Measurements from ENCODE around the gene NT5DC4.

The NT5DC4 gene

DNA sequence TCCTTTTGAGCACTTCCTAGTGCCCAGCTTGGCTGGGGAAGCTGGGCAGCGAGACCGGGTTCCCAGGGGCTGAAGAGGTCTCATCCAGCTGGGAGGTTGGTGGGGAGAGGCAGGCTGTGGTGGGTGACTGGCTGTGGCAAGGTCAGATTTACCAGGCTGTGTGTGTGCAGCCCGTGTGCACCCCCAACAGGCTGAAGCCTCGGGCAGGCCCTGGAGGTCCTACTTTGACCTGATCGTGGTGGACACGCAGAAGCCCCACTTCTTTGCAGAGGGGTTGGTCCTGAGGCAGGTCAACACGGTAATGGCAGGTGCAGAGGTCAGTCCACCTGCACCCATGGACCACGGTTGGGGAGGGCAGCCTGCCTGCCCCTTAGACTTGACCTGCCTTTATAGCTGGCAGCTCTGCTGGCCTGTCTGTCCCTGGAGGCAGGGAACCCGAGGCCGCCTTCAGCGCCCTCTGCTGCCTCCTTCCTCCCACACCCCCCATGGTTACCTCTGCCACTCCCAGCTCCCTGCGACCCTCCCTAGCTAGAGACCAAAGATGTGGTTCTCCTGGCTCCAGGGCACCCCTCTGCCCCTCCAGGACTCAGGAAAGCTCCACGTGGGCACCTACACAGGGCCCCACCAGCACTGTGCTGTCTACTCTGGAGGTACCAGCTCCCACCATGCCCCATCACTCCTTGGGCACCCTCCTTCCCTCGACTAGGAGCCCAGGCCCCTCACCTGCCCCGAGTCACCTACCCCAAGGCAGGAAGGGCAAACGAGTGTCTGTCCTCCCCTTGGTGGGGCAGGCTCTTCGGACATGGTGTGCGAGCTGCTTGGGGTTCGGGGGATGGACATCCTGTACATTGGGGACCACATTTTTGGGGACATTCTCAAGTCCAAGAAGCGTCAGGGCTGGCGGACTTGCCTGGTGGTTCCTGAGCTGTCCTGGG is 4.0 kb downstream of the NT5DC4 start:
- no peak for ATAC-seq

DNA sequence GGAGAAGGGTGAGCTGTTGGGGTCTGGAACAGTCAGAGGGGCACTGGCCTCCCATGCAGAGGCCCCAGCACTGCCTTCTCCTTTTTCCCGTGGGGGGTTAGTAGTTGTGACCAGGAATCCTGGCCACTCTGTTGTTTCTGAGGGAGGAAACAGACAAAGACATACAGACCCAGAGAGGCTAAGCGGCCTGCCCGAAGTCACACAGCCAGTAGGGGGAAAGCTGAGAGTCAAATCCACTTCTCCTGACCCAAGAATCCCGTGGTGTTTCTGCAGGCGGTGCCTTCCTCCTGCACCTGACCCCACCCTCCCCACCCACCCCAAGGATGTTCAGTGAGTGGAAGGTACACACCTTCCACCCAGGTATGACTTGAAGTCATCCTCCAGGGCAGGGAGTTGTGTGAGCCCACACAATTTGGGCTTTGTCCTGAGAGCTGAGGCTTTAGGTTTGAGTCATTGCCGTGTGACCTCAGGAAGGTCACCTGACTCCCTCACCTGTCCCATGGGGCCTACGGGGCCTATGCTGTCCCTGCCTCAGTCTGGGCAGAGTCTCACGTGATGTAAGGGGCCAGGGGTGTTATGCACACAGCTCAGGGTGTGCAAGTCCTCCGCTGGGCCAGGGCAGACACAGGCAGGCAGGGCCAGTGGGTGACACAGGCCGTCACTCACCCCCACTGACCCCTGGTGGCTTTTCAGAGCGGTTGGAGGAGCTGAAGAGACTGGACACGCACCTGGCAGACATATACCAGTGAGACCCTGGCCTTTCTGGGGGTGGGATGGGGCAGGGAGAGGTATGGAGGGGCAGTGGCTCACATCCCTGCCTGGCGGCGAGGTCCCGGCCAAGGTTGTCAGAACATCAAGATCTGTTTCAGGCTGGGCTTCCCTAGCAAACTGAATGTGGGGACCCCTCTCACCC is 5.0 kb downstream of the NT5DC4 start:
- no peak for ATAC-seq

DNA sequence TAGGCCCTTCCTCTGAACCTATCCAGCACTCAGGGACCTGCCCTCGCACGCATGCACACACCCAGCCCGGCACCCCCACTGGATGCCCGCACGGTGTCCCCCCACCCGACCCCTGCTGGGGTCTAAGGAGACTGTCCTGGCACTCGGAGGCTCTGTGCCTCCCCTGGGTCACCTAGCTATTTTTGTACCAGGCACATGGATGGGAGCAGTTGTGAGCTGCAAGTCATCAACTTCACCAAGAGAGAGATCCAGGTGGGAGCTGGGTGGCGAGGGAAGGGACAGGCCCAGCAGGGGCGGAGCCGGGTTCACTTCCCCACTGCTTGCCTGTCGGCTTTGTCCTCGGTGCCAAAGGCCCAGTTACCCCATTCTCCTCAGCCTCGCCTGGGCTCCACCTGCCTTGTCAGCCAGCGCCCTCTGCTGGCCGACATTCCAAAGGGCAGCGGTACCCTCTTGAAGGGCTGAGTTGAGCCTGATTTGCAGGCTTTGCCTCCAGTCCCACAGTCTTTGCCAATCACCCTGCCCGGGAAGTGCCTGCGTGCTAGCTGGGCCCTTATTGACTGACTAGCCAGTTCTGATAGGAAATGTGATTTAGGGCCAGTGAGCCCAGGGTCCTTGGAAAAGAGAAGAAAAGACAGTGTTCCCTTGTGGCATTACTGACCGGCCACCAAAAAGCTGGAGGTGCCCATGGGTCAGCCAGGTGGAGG is 5.8 kb downstream of the NT5DC4 start:
- peak; percentile 95 to 97 for ATAC-seq

DNA sequence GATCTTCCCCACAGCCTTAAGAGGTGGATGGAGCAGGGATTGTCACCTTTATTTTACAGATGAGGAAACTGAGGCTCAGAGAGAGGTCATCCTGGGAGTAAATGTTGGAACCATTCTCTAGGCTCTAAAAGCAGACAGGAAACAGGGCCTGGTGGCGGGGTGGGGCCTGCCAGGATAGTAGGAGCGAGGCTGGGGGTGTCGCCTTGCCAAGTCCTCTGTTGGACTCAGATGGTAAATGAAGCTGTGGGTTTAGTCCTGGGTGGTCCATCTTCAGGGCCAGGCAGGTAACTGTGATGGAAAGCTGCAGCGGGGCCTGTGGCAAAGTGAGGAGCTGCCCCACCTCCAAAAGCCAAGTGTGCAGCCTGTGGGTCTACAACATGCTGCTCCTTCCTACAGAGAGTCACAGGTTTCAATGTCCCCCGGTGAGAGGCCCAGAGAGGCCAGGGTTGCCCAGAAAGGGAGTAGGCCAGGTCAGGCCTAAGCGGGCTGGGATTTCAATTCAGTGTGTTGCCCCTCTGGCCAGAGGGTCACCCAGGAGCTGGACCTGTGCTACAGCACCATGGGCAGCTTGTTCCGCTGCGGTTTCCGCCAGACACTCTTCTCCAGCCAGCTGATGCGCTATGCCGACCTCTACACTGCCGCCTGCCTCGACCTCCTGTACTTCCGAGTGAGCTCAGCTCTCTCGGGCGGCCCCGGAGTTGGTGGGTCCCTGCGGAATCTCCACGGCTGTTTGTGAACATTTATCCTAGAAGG is 6.6 kb downstream of the NT5DC4 start:
- ATAC-seq: no peak

DNA sequence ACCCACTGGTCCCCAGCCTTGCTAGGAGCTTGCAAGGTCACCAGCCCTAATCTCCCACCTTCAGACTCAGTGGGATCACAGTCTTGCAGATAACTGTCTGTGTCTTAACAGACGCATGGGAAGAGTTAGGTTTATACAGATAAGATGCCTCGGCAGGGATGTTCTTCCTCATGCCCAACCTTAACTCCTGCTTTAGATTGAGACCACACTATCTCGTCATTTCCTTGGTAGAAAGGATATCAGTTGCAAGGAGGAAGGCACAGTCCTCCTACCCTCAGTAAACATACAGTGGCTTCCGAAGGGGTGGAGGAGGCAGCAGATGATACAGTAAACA is 7.2 kb downstream of the NT5DC4 start:
- no peak for ATAC-seq

DNA sequence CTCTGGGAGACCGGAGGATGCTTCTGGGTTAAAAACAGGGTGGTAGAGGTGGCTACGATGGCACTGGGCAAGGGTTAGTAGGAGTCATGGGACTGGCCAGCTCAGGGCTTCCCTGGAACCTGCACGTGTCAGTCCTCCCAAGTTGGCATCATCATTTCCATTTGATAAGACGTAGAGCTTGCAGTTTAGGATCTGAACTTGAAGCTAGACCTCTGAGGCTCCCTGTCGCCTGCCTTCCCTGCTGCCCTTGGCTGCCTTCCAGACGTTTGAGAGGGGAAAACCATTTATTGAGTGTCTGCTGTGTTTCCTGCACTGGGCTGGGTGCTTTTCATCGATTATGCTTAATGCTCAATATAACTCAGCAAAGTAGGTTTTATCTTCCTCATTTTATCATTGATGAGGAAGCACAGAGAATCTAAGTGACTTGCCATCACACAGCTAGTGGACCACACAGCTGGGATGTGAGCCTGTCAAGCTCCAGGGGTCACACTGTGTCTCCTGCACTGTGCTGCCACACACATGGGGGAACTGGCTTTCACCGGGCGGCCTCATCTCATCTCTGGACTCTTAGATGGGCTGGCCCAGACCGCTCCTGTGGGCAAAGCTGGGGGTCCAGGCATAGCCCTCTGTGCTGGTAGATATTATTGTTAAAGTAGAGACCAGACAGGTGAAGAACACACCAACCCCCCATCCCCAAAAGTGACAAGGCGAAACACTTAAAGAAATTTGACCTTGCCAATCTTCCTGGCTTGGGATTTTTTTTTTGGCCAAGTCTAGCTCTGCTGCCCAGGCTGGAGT is 7.8 kb downstream of the NT5DC4 start:
- ATAC-seq: no peak

DNA sequence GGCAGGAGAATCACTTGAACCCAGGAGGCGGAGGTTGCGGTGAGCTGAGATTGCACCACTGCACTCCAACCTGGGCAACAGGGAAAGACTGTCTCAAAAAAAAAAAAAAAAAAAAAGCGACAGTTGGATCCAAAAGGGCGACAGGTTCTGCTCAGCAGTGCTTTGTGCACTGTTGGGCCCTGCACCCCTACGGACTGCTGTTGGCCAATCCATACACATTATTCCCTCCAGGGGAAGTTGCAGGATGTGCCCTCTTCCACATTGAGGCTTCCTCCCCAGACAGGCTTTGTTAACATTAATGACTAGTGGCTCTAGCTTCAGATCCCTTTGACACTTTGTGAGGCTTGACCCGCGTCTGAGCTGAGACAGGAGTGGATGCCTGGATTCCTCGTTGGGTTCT is 9.4 kb downstream of the NT5DC4 start:
- ATAC-seq: no peak

DNA sequence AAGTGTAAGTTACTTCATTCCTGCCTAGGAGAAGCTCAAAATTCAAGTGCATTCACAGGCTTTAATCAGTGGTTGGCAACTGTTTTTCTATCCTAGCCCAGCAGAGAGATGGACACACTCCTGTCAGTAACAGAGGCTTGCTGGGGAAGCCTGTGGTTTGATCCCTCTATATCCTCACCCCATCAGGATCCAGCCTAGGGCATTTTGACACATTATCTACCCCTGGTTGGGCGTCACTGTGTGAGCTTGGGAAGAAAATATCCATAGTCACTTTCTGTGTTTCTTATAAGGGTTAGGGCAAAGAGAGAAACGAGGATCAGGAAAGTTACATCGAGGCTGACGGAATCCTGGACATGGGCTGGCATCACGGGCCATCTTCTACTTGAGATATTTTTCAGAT is 10.0 kb downstream of the NT5DC4 start:
- no peak for ATAC-seq

DNA sequence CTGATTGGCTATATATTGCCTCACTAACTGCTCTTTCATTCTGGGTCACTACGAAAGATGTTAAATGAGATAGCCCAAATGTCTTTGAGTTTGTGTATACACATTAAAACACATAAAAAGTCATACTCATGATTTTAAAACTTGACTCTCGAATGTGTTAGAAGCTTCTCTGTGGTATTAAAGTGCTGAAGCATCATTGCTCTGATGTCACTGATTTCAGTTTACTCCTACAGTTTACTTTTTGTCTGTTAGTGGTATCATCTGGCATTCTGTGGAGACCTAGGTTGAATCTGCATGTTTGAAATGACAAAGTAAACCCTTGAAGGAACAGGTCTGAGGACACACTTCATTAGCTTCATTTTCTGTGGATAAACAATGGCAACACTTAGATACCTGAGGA is 10.7 kb downstream of the NT5DC4 start:
- ATAC-seq: peak in 1 of 2 donors; percentile 7

DNA sequence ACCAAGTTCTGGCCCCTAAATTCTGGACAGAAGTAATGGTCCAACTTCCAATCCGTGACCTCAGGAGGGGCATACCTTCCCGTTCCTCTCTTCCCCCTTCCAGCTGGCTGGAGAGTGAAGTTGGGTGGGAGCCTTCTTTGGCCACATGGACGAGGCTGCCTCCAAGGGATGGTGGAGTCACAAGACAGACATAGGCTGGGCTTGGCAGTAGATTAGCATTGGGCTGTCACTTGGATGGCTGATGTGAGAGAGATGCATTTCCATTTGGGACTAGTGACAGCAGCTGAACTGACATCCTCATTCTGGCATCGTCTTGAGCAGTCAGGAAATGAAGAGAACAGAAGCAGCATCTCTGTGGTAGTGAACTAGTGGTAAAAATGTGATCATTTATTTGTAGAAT is 12.6 kb downstream of the NT5DC4 start:
- no peak for ATAC-seq

DNA sequence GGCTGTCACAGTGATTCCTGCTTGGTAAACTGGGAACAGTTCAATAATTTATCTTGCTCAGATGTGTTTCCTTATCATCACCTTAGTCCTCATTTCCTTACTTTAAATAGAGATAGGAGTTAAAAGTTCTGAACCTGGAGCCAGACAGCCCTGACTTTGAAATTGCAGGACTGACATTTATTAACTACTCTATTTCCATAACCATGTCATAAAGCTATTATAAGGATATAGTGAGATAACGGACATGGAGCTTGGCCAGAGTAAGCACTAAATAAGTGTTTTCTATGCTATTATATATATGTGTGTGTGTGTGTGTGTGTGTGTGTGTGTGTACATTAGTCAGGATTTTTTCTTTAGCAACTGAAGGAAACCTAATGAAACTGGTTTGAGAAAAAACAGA is 13.1 kb downstream of the NT5DC4 start:
- no peak for ATAC-seq

DNA sequence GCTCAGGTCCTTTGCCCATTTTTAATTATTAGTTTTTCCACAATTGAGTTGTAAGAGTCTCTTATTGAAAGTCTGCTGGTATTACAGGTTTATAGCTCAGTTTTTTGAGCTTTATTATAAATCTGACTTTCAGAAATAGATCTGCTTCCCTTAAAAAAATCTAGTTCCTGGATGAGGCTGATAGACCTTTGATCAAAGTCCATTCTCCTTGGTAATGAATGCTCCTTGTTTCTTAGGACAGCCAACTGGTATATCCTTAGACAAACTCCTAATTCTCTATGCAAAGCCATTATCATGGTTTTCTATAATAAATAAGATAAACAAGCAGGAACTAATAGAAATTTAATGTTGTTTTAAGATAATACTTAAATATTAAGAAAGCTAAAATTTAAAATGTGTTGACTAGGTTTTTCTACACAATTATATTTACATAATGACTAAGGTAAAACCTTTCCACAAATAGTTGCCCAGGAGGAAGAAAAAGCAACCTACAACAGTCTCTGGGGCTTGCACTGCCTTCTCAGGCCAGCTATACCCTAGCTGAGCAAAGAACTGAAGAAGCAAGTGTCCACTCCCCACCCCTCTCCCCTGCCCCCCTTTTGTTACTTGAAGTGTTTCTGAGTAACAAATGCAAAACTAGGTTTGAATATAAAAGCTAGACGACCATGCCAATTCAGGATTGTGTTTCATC is 16.9 kb downstream of the NT5DC4 start:
- ATAC-seq: no peak

DNA sequence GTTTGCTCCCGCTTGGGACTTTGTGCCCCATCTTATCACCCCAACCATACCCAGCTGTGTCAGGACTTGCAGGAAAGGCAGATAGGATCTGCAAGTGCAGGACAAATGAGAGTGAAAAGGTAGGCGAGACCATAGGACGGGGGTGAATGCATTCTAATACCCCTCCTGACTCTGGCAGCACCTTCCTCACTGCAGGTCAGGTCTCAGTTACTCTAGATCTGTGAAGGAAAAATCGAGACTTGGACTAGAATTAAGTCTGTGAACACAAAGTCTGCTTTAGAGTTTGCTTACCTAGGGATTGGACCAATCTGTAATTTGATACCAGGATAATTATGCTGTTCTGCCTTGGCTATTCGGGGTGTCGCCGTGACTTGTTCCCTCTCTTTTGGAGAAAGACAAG is 19.7 kb downstream of the NT5DC4 start:
- no peak for ATAC-seq

DNA sequence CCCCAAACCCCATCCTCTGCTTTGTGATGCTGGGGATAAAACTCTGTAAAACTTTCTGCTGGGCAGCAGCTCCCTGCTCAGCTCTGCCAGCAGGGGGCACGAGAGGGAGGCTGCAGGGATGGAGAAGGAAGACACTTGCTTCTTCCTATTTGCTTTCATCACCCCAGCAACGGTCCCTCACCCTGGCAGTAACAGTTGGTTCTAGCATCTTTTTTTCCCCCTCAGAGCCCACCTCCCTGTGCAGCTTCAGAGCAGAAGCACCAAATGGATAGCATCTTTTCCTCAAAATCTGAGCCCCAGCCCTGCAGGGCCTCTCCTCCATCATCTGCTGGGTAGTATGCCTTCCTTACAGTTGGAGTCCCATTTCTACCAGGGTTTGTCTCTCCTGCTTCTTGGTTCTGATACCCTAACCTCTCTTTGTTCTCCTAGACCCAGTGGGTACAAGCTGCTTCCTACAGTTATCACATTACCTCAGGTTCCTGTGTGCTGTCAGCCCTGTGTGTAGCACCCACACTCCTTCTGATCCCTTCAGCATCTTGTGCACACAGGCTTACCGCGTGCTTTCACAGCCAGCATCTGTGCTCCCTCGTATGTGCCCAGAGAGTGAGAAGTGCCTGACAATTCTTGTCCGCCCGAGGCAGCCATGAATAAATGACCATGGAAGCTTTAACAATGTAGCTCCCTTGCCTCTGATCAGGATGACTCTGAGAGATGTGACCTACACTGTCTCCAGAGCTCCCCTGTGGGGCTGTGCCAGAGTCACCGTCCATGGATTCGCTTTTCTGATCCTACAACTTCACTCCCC is 29.1 kb downstream of the NT5DC4 start:
- ATAC-seq: peak; percentile 79

DNA sequence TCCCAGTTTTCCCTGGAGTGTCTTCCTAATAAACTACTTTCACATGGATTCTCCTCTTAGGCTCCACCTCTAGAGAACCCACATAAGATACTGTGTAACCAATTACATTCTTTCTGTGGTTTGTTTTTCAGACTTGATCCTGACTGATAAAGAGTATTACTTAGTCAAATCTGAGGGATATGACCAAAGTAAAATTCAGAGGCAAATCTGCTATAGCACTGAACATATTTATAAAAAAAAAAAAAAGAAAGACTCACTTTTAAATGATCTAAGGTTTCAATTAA is 29.7 kb downstream of the NT5DC4 start:
- ATAC-seq: peak; percentile 60 to 63

DNA sequence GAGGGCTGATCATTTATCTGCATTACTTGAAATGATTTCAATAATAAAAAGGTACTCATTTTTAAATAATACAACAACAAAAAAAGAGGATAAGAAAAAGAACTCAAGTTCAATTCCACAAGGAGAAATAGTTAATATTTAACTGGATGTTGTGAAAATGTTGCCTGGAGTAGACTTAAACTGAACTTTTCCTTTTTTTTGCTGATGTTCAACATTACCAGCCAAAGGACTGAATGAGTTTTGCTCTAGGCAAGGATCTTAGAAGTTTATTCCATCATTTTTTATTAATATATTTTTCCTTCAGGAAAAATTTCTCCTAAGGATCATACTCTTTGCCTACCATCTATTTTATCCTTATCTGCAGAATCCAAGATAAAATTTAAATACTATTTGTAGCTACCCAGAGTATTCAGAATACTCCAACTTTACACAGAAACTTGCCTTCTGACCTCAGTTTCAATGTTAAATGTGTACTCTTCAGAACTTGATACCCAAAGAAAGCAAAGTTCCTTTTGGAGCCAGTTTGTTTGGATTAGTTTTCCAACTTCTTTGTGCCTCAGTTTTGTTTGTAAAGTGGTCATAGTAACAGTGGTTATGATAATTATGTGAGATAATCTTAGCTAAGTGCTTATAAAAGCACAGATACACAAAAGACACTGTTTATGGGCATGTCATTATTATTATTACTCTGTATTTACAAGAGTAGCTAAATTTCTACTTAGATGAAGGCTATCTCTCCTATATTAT is 30.8 kb downstream of the NT5DC4 start:
- ATAC-seq: no peak

DNA sequence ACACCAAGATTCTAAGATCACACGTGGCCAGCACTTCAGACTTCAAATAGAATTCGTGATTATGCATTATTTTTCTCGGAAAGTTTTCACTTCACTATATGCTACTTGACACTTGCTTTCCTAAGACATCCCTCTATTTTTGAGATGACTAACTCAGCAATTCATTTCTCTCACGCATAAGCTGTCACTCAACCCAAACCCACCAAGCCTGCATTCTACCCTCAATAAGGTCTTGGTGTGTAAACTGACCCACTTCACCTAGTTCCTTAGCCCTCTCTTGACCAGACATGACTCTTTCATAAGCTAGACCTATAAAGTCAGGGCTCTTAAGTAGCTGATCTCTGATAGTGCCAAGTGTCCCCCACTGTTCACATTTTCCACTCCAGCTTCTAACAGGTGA is 31.8 kb downstream of the NT5DC4 start:
- ATAC-seq: no peak

DNA sequence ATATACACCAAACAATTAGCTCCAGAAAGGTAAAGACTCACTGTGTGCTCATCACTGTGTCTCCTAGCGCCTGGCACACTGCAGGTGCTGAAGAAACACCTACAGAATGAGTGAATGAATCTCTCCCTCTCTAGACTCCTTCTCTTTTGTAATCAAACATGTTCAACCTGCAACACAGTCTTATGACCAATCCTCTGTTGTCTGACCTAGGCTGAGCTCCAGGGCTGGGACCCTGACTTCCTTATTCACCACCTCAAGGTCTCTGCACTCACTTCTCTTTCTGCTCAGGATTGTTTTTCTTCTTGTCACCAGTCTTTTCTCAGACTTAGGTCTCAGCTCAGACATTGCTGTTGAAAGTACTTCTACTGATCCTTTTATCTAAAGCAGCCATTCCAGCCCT is 33.7 kb downstream of the NT5DC4 start:
- no peak for ATAC-seq

DNA sequence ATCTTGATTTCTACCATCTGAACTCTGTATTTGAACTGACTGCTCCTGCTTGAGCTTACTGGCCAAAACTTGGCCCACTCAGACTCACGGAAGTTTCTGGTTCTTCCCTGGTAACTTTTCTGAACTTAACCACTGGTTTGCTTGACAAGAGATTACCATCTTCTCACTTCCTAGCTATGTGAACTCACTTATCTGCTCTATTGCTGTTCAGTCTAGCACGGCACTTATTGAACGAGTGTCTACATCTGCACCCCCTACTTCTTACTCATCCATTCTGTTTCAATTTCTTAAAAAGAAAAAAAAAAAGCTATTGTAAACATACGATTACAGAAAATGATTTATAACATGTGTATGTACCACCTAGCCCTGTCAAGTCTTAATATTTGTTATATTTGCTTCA is 34.6 kb downstream of the NT5DC4 start:
- peak; percentile 28 to 47 for ATAC-seq

DNA sequence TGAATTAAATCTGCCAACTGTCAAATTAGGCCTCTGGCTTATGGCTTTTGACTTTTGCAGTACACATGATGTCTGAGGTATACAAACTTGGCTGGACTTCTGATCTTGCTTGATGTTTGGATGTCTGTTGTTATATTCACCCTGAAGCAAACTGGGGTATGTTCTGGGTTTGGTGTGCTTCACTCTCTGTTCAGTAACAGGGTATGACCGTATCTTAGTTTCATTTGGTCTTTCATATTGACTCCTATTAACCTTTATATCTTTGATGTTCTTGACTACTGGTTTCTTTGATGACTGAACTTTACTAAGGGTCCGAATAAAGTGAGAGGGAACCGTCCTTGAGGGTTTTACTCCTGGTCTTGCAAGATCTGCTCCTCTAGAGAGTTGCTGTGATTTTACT is 35.4 kb downstream of the NT5DC4 start:
- peak; percentile 19 to 54 for ATAC-seq

All from activated CD4-positive, CD25-positive, alpha-beta regulatory T cell treated with anti-CD3 and anti-CD28 coated beads, Interleukin-2, amount 50 U/mL, for 24 hours (primary cell).